H1 (cell line): ENCODE measurements around the gene CELF4. TPM values are rescaled to one million over a fixed set of nuclear protein-coding genes. Genes with fewer than 3 reads are reported as not detected.

Experiments
- BCL11A ChIP-seq, 2 experiments: IDR thresholded peaks; one replicate each; pipeline ENCODE4 v1.6.1; 2011; ENCODE audit warnings: low read depth in 2 of 2, low read length in 2 of 2, mild to moderate bottlenecking in 2 of 2
- CTBP2 ChIP-seq: IDR thresholded peaks from 2 replicates; pipeline ENCODE4 v1.7.0; 2011; ENCODE audit warnings: borderline replicate concordance, mild to moderate bottlenecking, moderate library complexity, mixed read lengths, low read length; ENCODE audit not compliant: insufficient read depth, insufficient read length
- HDAC6 ChIP-seq: IDR thresholded peaks from one replicate; pipeline ENCODE4 v1.7.1; 2012; ENCODE audit warnings: low read depth, mild to moderate bottlenecking, inconsistent platforms, low read length, moderate library complexity
- KDM4A ChIP-seq: IDR thresholded peaks from one replicate; pipeline ENCODE4 v1.7.1; 2012; ENCODE audit warnings: low read depth, mild to moderate bottlenecking, moderate library complexity, low read length, inconsistent platforms; ENCODE audit not compliant: severe bottlenecking
- SIN3A ChIP-seq, 2 experiments: IDR thresholded peaks in 1 of 2; conservative IDR thresholded peaks in 1 of 2; 2 replicates each; pipeline ENCODE4 v1.6.1; 2011 to 2012; ENCODE audit warnings: low read length in 2 of 2, improper control_type of control experiment in 1 of 2, low read depth in 1 of 2, mild to moderate bottlenecking in 1 of 2
- TAF7 ChIP-seq: optimal IDR thresholded peaks from 2 replicates; pipeline ENCODE3; 2011; ENCODE audit warnings: low read depth, mild to moderate bottlenecking, inconsistent platforms, low read length, moderate library complexity, borderline replicate concordance
- YY1 ChIP-seq: IDR thresholded peaks from 2 replicates; pipeline ENCODE4 v1.6.1; 2011; ENCODE audit warnings: low read depth, mild to moderate bottlenecking, low read length
- polyA plus RNA-seq, 7 experiments: library from polyadenylated mRNA; depleted of rRNA in 3 of 7; stranded (reverse) in 5 of 7; unstranded in 2 of 7; fragments of >200 nt in 5 of 7; fragments of 200-250 nt in 2 of 7; gene quantifications; 1 replicate in 5 of 7; 2 replicates in 1 of 7; 4 replicates in 1 of 7; pipeline versions ENCODE4 v1.2.1 to v1.2.3, GENCODE V29; 2011 to 2013; ENCODE audit warnings: missing spikeins in 2 of 7, mixed read lengths in 2 of 7
- total RNA-seq: library from RNA; stranded (reverse); fragmentation: NEBNext Ultra II Directional; extraction: Animal tissue kit (Norgen Biotek cat#: 25700); gene quantifications from 2 replicates; pipeline ENCODE4 v1.2.1, GENCODE V29; 2021
- TF ChIP-seq, protein P1 (sequence below): IDR thresholded peaks from 2 replicates; pipeline ENCODE4 v1.6.1; 2012; ENCODE audit warnings: low read length, inconsistent platforms

Gene CELF4
- total and polyA plus RNA-seq, 2 of the 8 experiments (the other 6 are each of a cell fraction or from before 2014, with no cell fraction given) = 1.6 to 3.4 TPM

DNA sequence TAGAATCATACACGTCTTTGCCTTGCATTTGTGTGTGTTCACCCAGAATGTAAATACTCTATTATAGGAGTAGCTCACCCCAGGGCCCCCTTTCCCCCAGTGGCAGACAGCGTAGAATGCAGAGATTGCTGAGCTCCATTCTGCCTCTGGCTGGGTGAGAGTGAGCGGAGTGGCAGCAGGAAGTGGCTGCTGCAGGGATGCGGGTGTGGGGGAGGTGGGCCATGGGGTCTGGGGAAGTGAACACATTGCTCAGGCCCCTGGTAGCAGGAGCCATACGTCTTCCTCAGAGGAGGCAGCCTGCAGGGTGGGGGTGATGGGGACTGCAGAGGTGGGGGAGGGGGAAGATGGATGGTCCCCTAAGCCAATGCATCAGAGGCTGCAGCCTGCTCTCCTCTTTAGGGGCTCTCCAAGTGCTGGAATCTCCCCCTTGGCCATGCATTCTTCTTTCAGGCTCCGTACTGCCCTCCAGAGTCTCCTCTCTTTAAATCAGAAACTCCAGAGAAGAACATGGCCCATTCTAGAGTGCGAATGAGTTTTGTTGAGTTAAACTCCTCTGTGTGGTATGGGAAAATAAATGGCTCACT, 72.2 kb downstream of the CELF4 start (continued):
- no peak for TF ChIP-seq CTBP2
- no peak for TF ChIP-seq HDAC6
- no peak for TF ChIP-seq BCL11A (IDR thresholded peaks at IDR 0.05; ENCODE audit: low read depth in 2 of 2, low read length in 2 of 2)
- no peak for TF ChIP-seq TAF7
- TF ChIP-seq KDM4A = no peak
- TF ChIP-seq YY1 = no peak
- TF ChIP-seq SIN3A (conservative IDR thresholded peaks at IDR 0.05 in 1 of 2, IDR thresholded peaks at IDR 0.05 in 1 of 2; ENCODE audit: low read depth in 1 of 2, low read length in 2 of 2) = no peak
- TF ChIP-seq, protein P1, sequence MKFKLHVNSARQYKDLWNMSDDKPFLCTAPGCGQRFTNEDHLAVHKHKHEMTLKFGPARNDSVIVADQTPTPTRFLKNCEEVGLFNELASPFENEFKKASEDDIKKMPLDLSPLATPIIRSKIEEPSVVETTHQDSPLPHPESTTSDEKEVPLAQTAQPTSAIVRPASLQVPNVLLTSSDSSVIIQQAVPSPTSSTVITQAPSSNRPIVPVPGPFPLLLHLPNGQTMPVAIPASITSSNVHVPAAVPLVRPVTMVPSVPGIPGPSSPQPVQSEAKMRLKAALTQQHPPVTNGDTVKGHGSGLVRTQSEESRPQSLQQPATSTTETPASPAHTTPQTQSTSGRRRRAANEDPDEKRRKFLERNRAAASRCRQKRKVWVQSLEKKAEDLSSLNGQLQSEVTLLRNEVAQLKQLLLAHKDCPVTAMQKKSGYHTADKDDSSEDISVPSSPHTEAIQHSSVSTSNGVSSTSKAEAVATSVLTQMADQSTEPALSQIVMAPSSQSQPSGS = no peak
- TF ChIP-seq, all 59 proteins: peak for 2
